Adrenal gland (tissue), 5 donors: ENCODE measurements around the gene S100A11.

Experiments
- POLR2A ChIP-seq, 2 donors: fragments of 450-650 bp; IDR thresholded peaks; one replicate each; pipeline ENCODE4 v1.6.1; 2017; ENCODE audit warnings: antibody characterized with exemption in 2 of 2, mild to moderate bottlenecking in 2 of 2, moderate library complexity in 1 of 2
- TF ChIP-seq, protein P1 (sequence below), 6 experiments: fragments of 450-650 bp in 4 of 6; fragments of 200-600 bp in 2 of 6; sonication (generic) in 1 of 6; IDR thresholded peaks; 1 replicate in 5 of 6; 2 replicates in 1 of 6; pipeline versions ENCODE4 v1.5.1 to v1.8.0; 2016 to 2021; ENCODE audit warnings: antibody characterized with exemption in 6 of 6, mild to moderate bottlenecking in 2 of 6, moderate library complexity in 1 of 6
- donor health status: DM: no; HTN: no; CAD: no.

DNA sequence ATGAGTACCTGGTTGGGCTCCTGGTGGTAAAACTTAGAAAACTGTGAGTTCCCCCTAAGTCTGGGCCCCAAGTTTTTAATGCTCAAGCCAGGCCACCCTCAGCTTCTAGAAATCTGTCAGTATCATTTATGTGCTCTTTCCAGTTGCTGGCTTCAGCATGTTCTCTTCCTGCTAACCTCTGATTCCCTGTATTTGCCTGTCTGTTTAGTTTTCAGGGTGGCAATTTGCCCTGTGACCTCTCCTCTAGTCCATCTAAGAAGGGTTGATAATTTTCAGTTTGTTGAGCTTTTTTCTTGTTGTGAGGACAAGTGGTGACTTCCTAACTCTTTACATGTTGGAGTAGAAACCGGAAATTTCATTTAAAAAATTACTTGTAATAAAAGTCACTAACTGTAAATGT lies 27.1 kb downstream of the S100A11 start:
- TF ChIP-seq, protein P1, sequence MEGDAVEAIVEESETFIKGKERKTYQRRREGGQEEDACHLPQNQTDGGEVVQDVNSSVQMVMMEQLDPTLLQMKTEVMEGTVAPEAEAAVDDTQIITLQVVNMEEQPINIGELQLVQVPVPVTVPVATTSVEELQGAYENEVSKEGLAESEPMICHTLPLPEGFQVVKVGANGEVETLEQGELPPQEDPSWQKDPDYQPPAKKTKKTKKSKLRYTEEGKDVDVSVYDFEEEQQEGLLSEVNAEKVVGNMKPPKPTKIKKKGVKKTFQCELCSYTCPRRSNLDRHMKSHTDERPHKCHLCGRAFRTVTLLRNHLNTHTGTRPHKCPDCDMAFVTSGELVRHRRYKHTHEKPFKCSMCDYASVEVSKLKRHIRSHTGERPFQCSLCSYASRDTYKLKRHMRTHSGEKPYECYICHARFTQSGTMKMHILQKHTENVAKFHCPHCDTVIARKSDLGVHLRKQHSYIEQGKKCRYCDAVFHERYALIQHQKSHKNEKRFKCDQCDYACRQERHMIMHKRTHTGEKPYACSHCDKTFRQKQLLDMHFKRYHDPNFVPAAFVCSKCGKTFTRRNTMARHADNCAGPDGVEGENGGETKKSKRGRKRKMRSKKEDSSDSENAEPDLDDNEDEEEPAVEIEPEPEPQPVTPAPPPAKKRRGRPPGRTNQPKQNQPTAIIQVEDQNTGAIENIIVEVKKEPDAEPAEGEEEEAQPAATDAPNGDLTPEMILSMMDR (IDR thresholded peaks at IDR 0.05), result no peak
- no peak for TF ChIP-seq POLR2A (IDR thresholded peaks at IDR 0.05)
